ENCODE results near the gene KIFC1. TPM values are rescaled to one million over a fixed set of nuclear protein-coding genes. Genes with fewer than 3 reads are reported as not detected.

KIFC1 gene
- total and polyA plus RNA-seq, 9 of the 15 experiments (the other 6 are each of a cell fraction or from before 2014, with no cell fraction given), result 1.3 to 95.2 (median 76.9) TPM

DNA sequence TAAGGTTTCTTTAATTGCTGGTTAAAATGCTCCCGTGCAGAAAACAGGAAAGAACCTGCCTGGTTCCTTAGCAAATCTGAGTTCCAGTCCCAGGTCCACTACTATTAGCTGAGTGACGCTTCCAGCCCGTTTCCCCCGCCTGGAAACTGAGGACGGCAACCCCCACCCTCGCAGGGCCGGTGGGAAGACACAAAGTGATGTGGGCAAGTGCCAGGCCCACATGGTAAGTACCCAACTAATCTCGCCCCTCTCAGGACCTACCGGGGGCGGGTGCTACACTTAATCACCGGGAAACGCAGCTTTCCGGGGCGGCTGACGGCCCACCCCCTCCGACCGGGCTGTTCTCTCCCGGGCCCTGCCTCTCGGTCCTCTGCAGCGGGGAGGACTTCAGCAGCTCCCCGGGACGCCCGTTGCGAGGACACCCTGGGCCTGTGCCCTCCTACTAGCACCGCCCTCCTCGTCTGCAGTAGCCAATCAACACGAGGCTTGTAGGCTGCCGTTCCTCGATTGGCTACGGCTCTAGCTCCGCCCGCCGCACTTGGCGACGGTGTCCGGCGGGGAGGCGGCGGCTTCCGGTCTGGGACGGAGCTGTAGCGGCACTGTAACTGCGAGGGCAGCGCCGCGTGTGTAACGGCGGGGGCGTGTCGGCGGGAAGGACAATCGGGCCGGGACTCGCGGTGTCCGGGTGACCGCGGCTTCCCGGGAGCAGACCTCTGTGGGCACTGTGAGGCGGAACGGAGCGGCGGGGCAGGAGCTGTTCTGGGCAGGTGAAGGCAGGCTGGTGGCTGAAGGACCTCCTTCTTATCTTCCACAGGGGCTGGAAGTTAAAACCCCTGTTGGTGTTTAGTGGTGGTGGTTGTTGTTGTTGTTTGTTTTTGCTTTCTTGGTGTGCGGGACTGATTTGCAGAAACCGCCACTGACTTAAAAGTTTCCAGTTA is 62.7 kb downstream of the KIFC1 start, which contains the start of gene ZBTB9 (continued):
- TF ChIP-seq ZNF57 (CRISPR knock-in tag; IDR thresholded peaks at IDR 0.05), result no peak
- peak in 1 of 2 experiments; percentile 45; a peak in 1 of 4 replicates for TF ChIP-seq TBL1XR1 (IDR thresholded peaks at IDR 0.05; ENCODE audit: low read length in 2 of 2)
- TF ChIP-seq, protein P1, sequence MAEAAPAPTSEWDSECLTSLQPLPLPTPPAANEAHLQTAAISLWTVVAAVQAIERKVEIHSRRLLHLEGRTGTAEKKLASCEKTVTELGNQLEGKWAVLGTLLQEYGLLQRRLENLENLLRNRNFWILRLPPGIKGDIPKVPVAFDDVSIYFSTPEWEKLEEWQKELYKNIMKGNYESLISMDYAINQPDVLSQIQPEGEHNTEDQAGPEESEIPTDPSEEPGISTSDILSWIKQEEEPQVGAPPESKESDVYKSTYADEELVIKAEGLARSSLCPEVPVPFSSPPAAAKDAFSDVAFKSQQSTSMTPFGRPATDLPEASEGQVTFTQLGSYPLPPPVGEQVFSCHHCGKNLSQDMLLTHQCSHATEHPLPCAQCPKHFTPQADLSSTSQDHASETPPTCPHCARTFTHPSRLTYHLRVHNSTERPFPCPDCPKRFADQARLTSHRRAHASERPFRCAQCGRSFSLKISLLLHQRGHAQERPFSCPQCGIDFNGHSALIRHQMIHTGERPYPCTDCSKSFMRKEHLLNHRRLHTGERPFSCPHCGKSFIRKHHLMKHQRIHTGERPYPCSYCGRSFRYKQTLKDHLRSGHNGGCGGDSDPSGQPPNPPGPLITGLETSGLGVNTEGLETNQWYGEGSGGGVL (CRISPR knock-in tag; IDR thresholded peaks at IDR 0.05), result no peak
- TF ChIP-seq NFXL1 (CRISPR knock-in tag; IDR thresholded peaks at IDR 0.05), result no peak
- TF ChIP-seq SIN3A (IDR thresholded peaks at IDR 0.05; ENCODE audit: borderline replicate concordance in 2 of 2, control insufficient read depth in 1 of 2, low read depth in 2 of 2, low read length in 2 of 2), result peak; percentile 98
- TF ChIP-seq ZNF232 (CRISPR knock-in tag; IDR thresholded peaks at IDR 0.05), result no peak
- no peak for TF ChIP-seq NCOA4 (IDR thresholded peaks at IDR 0.05; ENCODE audit: partially characterized antibody)
- TF ChIP-seq HINFP (tag; conservative IDR thresholded peaks at IDR 0.05; ENCODE audit: low read depth), result no peak
- no peak for TF ChIP-seq NR3C1 (CRISPR knock-in tag; IDR thresholded peaks at IDR 0.05)
- TF ChIP-seq ATF6 (CRISPR knock-in tag; IDR thresholded peaks at IDR 0.05), result peak; percentile 97; the same call in 1 of the 2 replicates
- no peak for TF ChIP-seq SETDB1 (IDR thresholded peaks at IDR 0.05; ENCODE audit: low read length)
- TF ChIP-seq SMARCA5 (IDR thresholded peaks at IDR 0.05), result no peak
- TF ChIP-seq SAFB2 (IDR thresholded peaks at IDR 0.05; ENCODE audit: borderline replicate concordance, low read depth, low read length, severe bottlenecking), result no peak
- no peak; a peak in 1 of 4 replicates for TF ChIP-seq ETV6 (IDR thresholded peaks at IDR 0.05; ENCODE audit: borderline replicate concordance in 1 of 2, low read depth in 2 of 2, low read length in 1 of 2)
- TF ChIP-seq ETV6 (CRISPR knock-in tag; IDR thresholded peaks at IDR 0.05; ENCODE audit: borderline replicate concordance), result no peak
- TF ChIP-seq DPF2 (IDR thresholded peaks at IDR 0.05), result peak; percentile 13
- peak; percentile 47 to 69; a peak in 3 of 4 replicates for TF ChIP-seq RCOR1 (IDR thresholded peaks at IDR 0.05; ENCODE audit: borderline replicate concordance in 1 of 2, low read depth in 2 of 2, low read length in 2 of 2)
- TF ChIP-seq HNRNPL (IDR thresholded peaks at IDR 0.05; ENCODE audit: low read depth, low read length), result no peak
- no peak for TF ChIP-seq ZNF217 (CRISPR knock-in tag; IDR thresholded peaks at IDR 0.05)
- no peak for TF ChIP-seq TCF7L2 (IDR thresholded peaks at IDR 0.05; ENCODE audit: low read depth, low read length)
- TF ChIP-seq TCF3 (CRISPR knock-in tag; IDR thresholded peaks at IDR 0.05), result peak; percentile 35
